ENCODE data around the gene LEMD1. TPM values are rescaled to one million over a fixed set of nuclear protein-coding genes. Genes with fewer than 3 reads are reported as not detected.

Gene LEMD1
- total and polyA plus RNA-seq, 3 donors from 2014 or later: 35.2 to 83.2 (median 71.1) TPM

- DNase-seq: no peak
- H3K4me1 ChIP-seq: peaks cover 56% of the 10 kb centered on the region
Observed at GRCh38 chr1:205379056-205379455, 42.8 kb downstream of the LEMD1 start.

GRCh38 chr1:205377355-205377754 is 44.5 kb downstream of the LEMD1 start:
- Histone ChIP-seq H3K4me1 (peaks cover 45% of the 10 kb centered on the region), H3K9me3 (no peaks in the 10 kb centered on the region), H3K4me3 (no peak overlapping the region), H3K27ac (no peak overlapping the region), H3K36me3 (ENCODE audit: low read depth, missing control alignments) (no peaks in the 10 kb centered on the region), H3K27me3 (no peaks in the 10 kb centered on the region)
- 89 to 97% methylated on average over 3 of the region's 3 CpGs for WGBS, 2 donors
- DNase-seq: no peak
- TF ChIP-seq, protein P1, sequence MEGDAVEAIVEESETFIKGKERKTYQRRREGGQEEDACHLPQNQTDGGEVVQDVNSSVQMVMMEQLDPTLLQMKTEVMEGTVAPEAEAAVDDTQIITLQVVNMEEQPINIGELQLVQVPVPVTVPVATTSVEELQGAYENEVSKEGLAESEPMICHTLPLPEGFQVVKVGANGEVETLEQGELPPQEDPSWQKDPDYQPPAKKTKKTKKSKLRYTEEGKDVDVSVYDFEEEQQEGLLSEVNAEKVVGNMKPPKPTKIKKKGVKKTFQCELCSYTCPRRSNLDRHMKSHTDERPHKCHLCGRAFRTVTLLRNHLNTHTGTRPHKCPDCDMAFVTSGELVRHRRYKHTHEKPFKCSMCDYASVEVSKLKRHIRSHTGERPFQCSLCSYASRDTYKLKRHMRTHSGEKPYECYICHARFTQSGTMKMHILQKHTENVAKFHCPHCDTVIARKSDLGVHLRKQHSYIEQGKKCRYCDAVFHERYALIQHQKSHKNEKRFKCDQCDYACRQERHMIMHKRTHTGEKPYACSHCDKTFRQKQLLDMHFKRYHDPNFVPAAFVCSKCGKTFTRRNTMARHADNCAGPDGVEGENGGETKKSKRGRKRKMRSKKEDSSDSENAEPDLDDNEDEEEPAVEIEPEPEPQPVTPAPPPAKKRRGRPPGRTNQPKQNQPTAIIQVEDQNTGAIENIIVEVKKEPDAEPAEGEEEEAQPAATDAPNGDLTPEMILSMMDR (IDR thresholded peaks at IDR 0.05): no peak
- no peak for TF ChIP-seq POLR2A (IDR thresholded peaks at IDR 0.05)
- intact Hi-C loops (cut with DNase I; ENCODE audit: low total_unique reads): no loop called here

More at GRCh38 chr1:205379056-205379455, 42.8 kb downstream of the LEMD1 start:
- Histone ChIP-seq H3K9me3 (no peaks in the 10 kb centered on the region), H3K36me3 (ENCODE audit: low read depth, missing control alignments) (no peaks in the 10 kb centered on the region), H3K27me3 (no peaks in the 10 kb centered on the region), H3K27ac (no peak overlapping the region), H3K4me3 (no peak overlapping the region)
- intact Hi-C loops (cut with DNase I; ENCODE audit: low total_unique reads): no loop called here
- WGBS, 2 donors: 75 to 77% methylated on average over 8 of the region's 8 CpGs
- TF ChIP-seq, protein P1 (IDR thresholded peaks at IDR 0.05): no peak
- TF ChIP-seq POLR2A (IDR thresholded peaks at IDR 0.05): no peak

DNA sequence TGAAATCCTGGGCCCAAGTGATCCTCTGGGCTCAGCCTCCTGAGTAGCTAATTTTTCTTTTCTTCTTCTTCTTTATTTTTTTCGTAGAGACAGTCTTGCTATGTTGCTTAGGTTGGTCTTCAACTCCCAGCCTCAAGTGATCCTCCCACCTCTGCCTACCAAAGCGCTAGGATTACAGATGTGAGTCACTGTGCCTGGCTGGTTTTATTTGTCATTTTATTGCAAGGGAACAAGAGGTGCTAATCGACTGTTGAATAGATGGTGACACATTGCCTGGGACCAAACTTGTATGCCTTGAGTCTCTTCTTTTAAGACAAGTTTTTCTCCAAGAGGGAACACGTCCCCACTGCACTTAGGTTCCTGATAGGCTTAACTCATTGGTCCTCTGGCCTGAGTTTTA is 45.1 kb downstream of the LEMD1 start:
- Histone ChIP-seq H3K36me3 (ENCODE audit: low read depth, missing control alignments) (no peaks in the 10 kb centered on the region), H3K27me3 (no peaks in the 10 kb centered on the region), H3K4me1 (peaks cover 46% of the 10 kb centered on the region), H3K9me3 (no peaks in the 10 kb centered on the region), H3K4me3 (no peak overlapping the region), H3K27ac (peak overlapping the region; percentile 69 to 80)
- no peak for TF ChIP-seq POLR2A (IDR thresholded peaks at IDR 0.05)
- TF ChIP-seq, protein P1 (IDR thresholded peaks at IDR 0.05): no peak
- WGBS, 2 donors: 53 to 56% methylated on average over 4 of the region's 4 CpGs
- intact Hi-C loops (cut with DNase I; ENCODE audit: low total_unique reads): no loop called here
- DNase-seq: no peak

- TF ChIP-seq, protein P1 (IDR thresholded peaks at IDR 0.05): no peak
- TF ChIP-seq POLR2A (IDR thresholded peaks at IDR 0.05): no peak
- Histone ChIP-seq H3K36me3 (ENCODE audit: low read depth, missing control alignments) (no peaks in the 10 kb centered on the region), H3K27ac (peak overlapping the region; percentile 69 to 80), H3K4me3 (no peak overlapping the region), H3K27me3 (no peaks in the 10 kb centered on the region), H3K9me3 (no peaks in the 10 kb centered on the region), H3K4me1 (peaks cover 49% of the 10 kb centered on the region)
- 29 to 38% methylated on average over 6 of the region's 6 CpGs for WGBS, 2 donors
- intact Hi-C loops (cut with DNase I; ENCODE audit: low total_unique reads): no loop called here
- DNase-seq: peak; percentile 84
Observed at GRCh38 chr1:205375835-205376545, 45.9 kb downstream of the LEMD1 start.
